HG02973 (cell line): Measurements from ENCODE around the gene TRIM56.
A peak's percentile ranks its signal among the peaks of the same experiment; 100 is the strongest.
"Not testable (repeated sequence)": the region's sequence is repeated elsewhere in the genome, so short reads cannot be mapped to it uniquely, and the experiment has no call there.

Experiments used
- ATAC-seq: cut with Tn5 transposase; IDR thresholded peaks from one replicate; pipeline ENCODE4 v1.9.1; 2021; ENCODE audit warnings: moderate library complexity; ENCODE audit not compliant: unreplicated experiment

The TRIM56 gene

GRCh38 chr7:101109368-101109767 lies 24.1 kb downstream of the TRIM56 start:
- ATAC-seq: no peak

GRCh38 chr7:101111261-101111660 lies 26.0 kb downstream of the TRIM56 start:
- ATAC-seq: no peak

- ATAC-seq: no peak
These were observed 27.0 kb downstream of the TRIM56 start for GRCh38 chr7:101112233-101112632.

- not testable (repeated sequence) for ATAC-seq
These were observed 27.9 kb downstream of the TRIM56 start for GRCh38 chr7:101113140-101113539.

- ATAC-seq: no peak
These were observed 28.6 kb downstream of the TRIM56 start for GRCh38 chr7:101113836-101114235.

GRCh38 chr7:101114492-101114891 lies 29.2 kb downstream of the TRIM56 start:
- no peak for ATAC-seq

GRCh38 chr7:101115215-101115614 lies 29.9 kb downstream of the TRIM56 start:
- no peak for ATAC-seq

- no peak for ATAC-seq
These were observed 31.6 kb downstream of the TRIM56 start for GRCh38 chr7:101116898-101117297.

GRCh38 chr7:101118856-101119255 lies 33.6 kb downstream of the TRIM56 start:
- ATAC-seq: no peak

- no peak for ATAC-seq
These were observed 34.6 kb downstream of the TRIM56 start for GRCh38 chr7:101119876-101120275.

GRCh38 chr7:101120315-101120714 lies 35.0 kb downstream of the TRIM56 start:
- ATAC-seq: no peak

GRCh38 chr7:101121631-101121990 lies 36.3 kb downstream of the TRIM56 start:
- ATAC-seq: not testable (repeated sequence)

GRCh38 chr7:101121991-101122932 lies 37.0 kb downstream of the TRIM56 start:
- ATAC-seq: no peak

- no peak for ATAC-seq
These were observed 37.8 kb downstream of the TRIM56 start for GRCh38 chr7:101122933-101123702.

GRCh38 chr7:101123703-101124068 lies 38.4 kb downstream of the TRIM56 start:
- ATAC-seq: no peak

GRCh38 chr7:101124376-101125056 lies 39.2 kb downstream of the TRIM56 start:
- no peak for ATAC-seq

- peak; percentile 37 for ATAC-seq
These were observed 40.8 kb downstream of the TRIM56 start for GRCh38 chr7:101125989-101126650.

GRCh38 chr7:101126651-101127459 lies 41.6 kb downstream of the TRIM56 start, which contains the start of gene SERPINE1:
SERPINE1 (plus strand) TSS chr7:101127104; CDS start chr7:101128394, 1,290 bp downstream.
- ATAC-seq: peak; percentile 40

GRCh38 chr7:101127460-101128039 lies 42.3 kb downstream of the TRIM56 start:
- ATAC-seq: no peak
